ENCODE data around the gene RAET1L.

DNA sequence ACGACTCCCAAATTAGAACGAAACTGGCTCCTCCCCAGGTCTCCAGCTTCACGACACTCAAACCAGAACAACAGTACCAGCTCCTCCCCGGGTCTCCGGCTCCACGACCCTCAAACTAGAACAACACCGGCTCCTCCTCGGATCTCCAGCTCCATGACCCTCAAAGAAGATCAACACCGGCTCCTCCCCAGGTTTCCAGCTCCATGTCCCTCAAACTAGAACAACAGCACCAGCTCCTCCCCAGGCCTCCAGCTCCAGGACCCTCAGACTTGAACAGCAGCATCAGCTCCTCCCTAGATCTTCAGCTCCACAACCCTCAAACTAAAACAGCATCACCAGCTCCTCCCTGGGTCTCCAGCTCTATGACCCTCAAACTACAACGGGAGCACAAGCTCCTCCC lies 29.8 kb upstream of the RAET1L start:
- TF ChIP-seq, protein P1, sequence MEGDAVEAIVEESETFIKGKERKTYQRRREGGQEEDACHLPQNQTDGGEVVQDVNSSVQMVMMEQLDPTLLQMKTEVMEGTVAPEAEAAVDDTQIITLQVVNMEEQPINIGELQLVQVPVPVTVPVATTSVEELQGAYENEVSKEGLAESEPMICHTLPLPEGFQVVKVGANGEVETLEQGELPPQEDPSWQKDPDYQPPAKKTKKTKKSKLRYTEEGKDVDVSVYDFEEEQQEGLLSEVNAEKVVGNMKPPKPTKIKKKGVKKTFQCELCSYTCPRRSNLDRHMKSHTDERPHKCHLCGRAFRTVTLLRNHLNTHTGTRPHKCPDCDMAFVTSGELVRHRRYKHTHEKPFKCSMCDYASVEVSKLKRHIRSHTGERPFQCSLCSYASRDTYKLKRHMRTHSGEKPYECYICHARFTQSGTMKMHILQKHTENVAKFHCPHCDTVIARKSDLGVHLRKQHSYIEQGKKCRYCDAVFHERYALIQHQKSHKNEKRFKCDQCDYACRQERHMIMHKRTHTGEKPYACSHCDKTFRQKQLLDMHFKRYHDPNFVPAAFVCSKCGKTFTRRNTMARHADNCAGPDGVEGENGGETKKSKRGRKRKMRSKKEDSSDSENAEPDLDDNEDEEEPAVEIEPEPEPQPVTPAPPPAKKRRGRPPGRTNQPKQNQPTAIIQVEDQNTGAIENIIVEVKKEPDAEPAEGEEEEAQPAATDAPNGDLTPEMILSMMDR (conservative IDR thresholded peaks at IDR 0.05 in 1 of 2, IDR thresholded peaks at IDR 0.05 in 1 of 2; ENCODE audit: extremely low read depth in 1 of 2, insufficient read depth in 1 of 2, low read depth in 1 of 2, low read length in 2 of 2): no peak
- TF ChIP-seq EZH2 (IDR thresholded peaks at IDR 0.05; ENCODE audit: borderline replicate concordance, low read length): no peak

Data from mammary epithelial cell (primary cell).